AG09309 (cell line): ENCODE measurements around the gene SLC25A33.

Experiments
- DNase-seq: peaks from one replicate; pipeline ENCODE4 v3.0.0-alpha.2; 2010; ENCODE audit warnings: low read depth
- H3K4me3 ChIP-seq: 2 replicates; pipeline ENCODE4 v1.5.1; 2011; ENCODE audit warnings: mild to moderate bottlenecking, low read depth, low read length, moderate library complexity; ENCODE audit not compliant: control insufficient read depth
- CTCF ChIP-seq: IDR thresholded peaks from 2 replicates; pipeline ENCODE4 v1.5.1; 2011; ENCODE audit warnings: mild to moderate bottlenecking, low read depth, low read length, inconsistent platforms; ENCODE audit not compliant: insufficient read depth, control insufficient read depth; ENCODE audit errors: missing control alignments

SLC25A33 gene

GRCh38 chr1:9630331-9631111, 91.3 kb downstream of the SLC25A33 start:
- H3K4me3 ChIP-seq = no peak overlapping the region
- TF ChIP-seq CTCF = no peak
- no peak for DNase-seq

GRCh38 chr1:9631613-9632012, 92.3 kb downstream of the SLC25A33 start:
- H3K4me3 ChIP-seq = no peak overlapping the region
- no peak for TF ChIP-seq CTCF
- DNase-seq = no peak

GRCh38 chr1:9633493-9633892, 94.2 kb downstream of the SLC25A33 start:
- no peak overlapping the region for H3K4me3 ChIP-seq
- TF ChIP-seq CTCF = no peak
- DNase-seq = no peak

GRCh38 chr1:9634582-9634981, 95.3 kb downstream of the SLC25A33 start:
- H3K4me3 ChIP-seq = no peak overlapping the region
- DNase-seq = no peak
- no peak for TF ChIP-seq CTCF
